A549 (cell line): Measurements from ENCODE around the gene MRTO4. TPM values are rescaled to one million over a fixed set of nuclear protein-coding genes. Genes with fewer than 3 reads are reported as not detected.

Experiments used
- ATAC-seq, 2 experiments: fragments of 200-7000 bp in 1 of 2; fragments of >200 bp in 1 of 2; cut with Nextera tagmentation in 1 of 2; cut with Tn5 transposase in 1 of 2; 3 replicates each; pipeline versions ENCODE4 v1.8.0 to v1.9.1; 2018 to 2020; ENCODE audit warnings: mild to moderate bottlenecking in 1 of 2, moderate library complexity in 1 of 2
- CTCF ChIA-PET: fragments of 300-600 bp; sonication (Branson Sonifier 250); formaldehyde crosslinking; extraction: SDS; loops from one replicate; lab custom pipeline; 2021; ENCODE audit warnings: antibody characterized with exemption, inconsistent platforms; lab: Yijun Ruan, JAX
- POLR2A ChIA-PET: fragments of 350-600 bp; formaldehyde crosslinking; extraction: SDS; loops from one replicate; lab custom pipeline; 2021; ENCODE audit warnings: antibody characterized with exemption, inconsistent platforms; lab: Yijun Ruan, JAX
- DNase-seq, 2 experiments: peaks; one replicate each; pipeline versions ENCODE4 v3.0.0 to v3.0.0-alpha.2; 2011 to 2016; ENCODE audit warnings: low read depth in 1 of 2, low spot score in 1 of 2
- FAIRE-seq: peaks from 2 replicates; lab custom pipeline; 2011; peaks lifted over from hg19 to GRCh38; lab: Jason Lieb, UNC
- H3K27ac ChIP-seq, 2 experiments: fragments of >200 bp; sonication (Bioruptor Twin); formaldehyde crosslinking; 3 replicates each; pipeline ENCODE4 v1.5.1; 2016 to 2017
- H3K4me1 ChIP-seq: fragments of >200 bp; sonication (Bioruptor Twin); formaldehyde crosslinking; 3 replicates; pipeline ENCODE4 v1.6.1; 2016
- H3K4me2 ChIP-seq: fragments of >200 bp; sonication (Bioruptor Twin); formaldehyde crosslinking; 3 replicates; pipeline ENCODE4 v1.6.1; 2016
- H3K4me3 ChIP-seq: fragments of >200 bp; sonication (Bioruptor Twin); formaldehyde crosslinking; 3 replicates; pipeline ENCODE4 v1.5.1; 2016
- H3K9me3 ChIP-seq: fragments of >200 bp; sonication (Bioruptor Twin); formaldehyde crosslinking; 3 replicates; pipeline ENCODE4 v1.6.1; 2016
- CBX2 ChIP-seq: fragments of 200-600 bp; sonication (generic); IDR thresholded peaks from 2 replicates; pipeline ENCODE4 v1.6.1; 2016; ENCODE audit warnings: low read depth, mild to moderate bottlenecking, borderline replicate concordance
- CBX8 ChIP-seq: fragments of 200-600 bp; sonication (generic); IDR thresholded peaks from 2 replicates; pipeline ENCODE4 v1.6.1; 2016
- CHD2 ChIP-seq: fragments of 150-350 bp; IDR thresholded peaks from 2 replicates; pipeline ENCODE4 v1.6.1; 2014; ENCODE audit warnings: low read length; ENCODE audit not compliant: partially characterized antibody
- CHD4 ChIP-seq: fragments of 200-600 bp; sonication (generic); IDR thresholded peaks from 2 replicates; pipeline ENCODE4 v1.6.1; 2016; ENCODE audit warnings: antibody characterized with exemption, mild to moderate bottlenecking, borderline replicate concordance
- EHF ChIP-seq: fragments of 250-450 bp; sonication (Bioruptor Pico); IDR thresholded peaks from 2 replicates; pipeline ENCODE4 v1.5.0; 2020; ENCODE audit warnings: mild to moderate bottlenecking
- EP300 ChIP-seq, 2 experiments: fragments of >200 bp; sonication (Bioruptor Twin); formaldehyde crosslinking; IDR thresholded peaks; 2 replicates in 1 of 2; 3 replicates in 1 of 2; pipeline ENCODE4 v1.6.1; 2016 to 2017
- FOSL2 ChIP-seq, 2 experiments: fragments of 450-650 bp in 1 of 2; fragments of >200 bp in 1 of 2; sonication (Bioruptor Twin) in 1 of 2; formaldehyde crosslinking; IDR thresholded peaks; 2 replicates each; pipeline versions ENCODE4 v1.5.0 to v1.6.1; 2016 to 2020; ENCODE audit warnings: mild to moderate bottlenecking in 1 of 2, moderate library complexity in 1 of 2
- HES2 ChIP-seq: fragments of >200 bp; sonication (Bioruptor Twin); formaldehyde crosslinking; IDR thresholded peaks from 2 replicates; pipeline ENCODE4 v1.6.1; 2016
- HEYL ChIP-seq: fragments of 250-450 bp; sonication (Bioruptor Pico); IDR thresholded peaks from 2 replicates; pipeline ENCODE4 v1.8.0; 2021; ENCODE audit warnings: mild to moderate bottlenecking, moderate library complexity
- HMGXB4 ChIP-seq: fragments of 250-450 bp; sonication (Bioruptor Pico); IDR thresholded peaks from 2 replicates; pipeline ENCODE4 v1.5.0; 2021; ENCODE audit warnings: mild to moderate bottlenecking, moderate library complexity, borderline replicate concordance
- JUN ChIP-seq, 2 experiments: fragments of >200 bp; sonication (Bioruptor Twin); formaldehyde crosslinking; IDR thresholded peaks; 2 replicates in 1 of 2; 3 replicates in 1 of 2; pipeline ENCODE4 v1.6.1; 2016 to 2017
- JUNB ChIP-seq: fragments of >200 bp; sonication (Bioruptor Twin); formaldehyde crosslinking; IDR thresholded peaks from 2 replicates; pipeline ENCODE4 v1.6.1; 2016
- MAFK ChIP-seq: fragments of 450-650 bp; IDR thresholded peaks from 2 replicates; pipeline ENCODE4 v1.6.1; 2014; ENCODE audit not compliant: partially characterized antibody
- MYC ChIP-seq: IDR thresholded peaks from 2 replicates; pipeline ENCODE4 v1.6.1; 2012; ENCODE audit warnings: mild to moderate bottlenecking, inconsistent platforms, low read length, improper control_type of control experiment, borderline replicate concordance
- NR3C1 ChIP-seq: fragments of >200 bp; sonication (Bioruptor Twin); formaldehyde crosslinking; IDR thresholded peaks from 3 replicates; pipeline ENCODE4 v1.6.1; 2017
- POLR2A ChIP-seq: IDR thresholded peaks from 2 replicates; pipeline ENCODE4 v1.6.1; 2012; ENCODE audit warnings: mild to moderate bottlenecking, low read length
- POLR2AphosphoS2 ChIP-seq: conservative IDR thresholded peaks from 2 replicates; pipeline ENCODE4 v1.6.1; 2012; ENCODE audit warnings: low read length, improper control_type of control experiment, inconsistent platforms
- RCOR1 ChIP-seq: fragments of 150-350 bp; IDR thresholded peaks from 2 replicates; pipeline ENCODE4 v1.6.1; 2014; ENCODE audit warnings: antibody characterized with exemption, low read length, low read depth
- RFX5 ChIP-seq: fragments of 450-650 bp; IDR thresholded peaks from 2 replicates; pipeline ENCODE4 v1.7.1; 2014; ENCODE audit warnings: antibody characterized with exemption, mild to moderate bottlenecking, moderate library complexity
- SREBF2 ChIP-seq: fragments of 450-650 bp; IDR thresholded peaks from 2 replicates; pipeline ENCODE4 v1.6.1; 2014; ENCODE audit warnings: mild to moderate bottlenecking, moderate library complexity
- ZSCAN20 ChIP-seq: fragments of 250-450 bp; sonication (Bioruptor Pico); IDR thresholded peaks from 2 replicates; pipeline ENCODE4 v1.8.0; 2022; ENCODE audit warnings: mild to moderate bottlenecking, moderate library complexity
- WGBS: methylation state at CpG from one replicate; pipeline ENCODE4 v1.1.6; 2017; ENCODE audit errors: missing lambda C conversion rate; 5-methylcytosine and 5-hydroxymethylcytosine counted together
- polyA plus RNA-seq, 4 experiments: library from polyadenylated mRNA; depleted of rRNA in 3 of 4; stranded (reverse); fragments of >200 nt; fragmentation: RNase III in 1 of 4; extraction: RNeasy Plus Mini Kit Qiagen cat#74134 plus additional on column Dnase treatment in 1 of 4; gene quantifications; 2 replicates in 3 of 4; 3 replicates in 1 of 4; pipeline ENCODE4 v1.2.3, GENCODE V29; 2011 to 2017
- TF ChIP-seq, protein P1 (sequence below): fragments of 200-600 bp; sonication (generic); IDR thresholded peaks from 2 replicates; pipeline ENCODE4 v1.6.1; 2016; ENCODE audit warnings: antibody characterized with exemption, mild to moderate bottlenecking, moderate library complexity
- TF ChIP-seq, protein P2 (sequence below): fragments of 150-350 bp; IDR thresholded peaks from 2 replicates; pipeline ENCODE4 v1.6.1; 2014; ENCODE audit warnings: low read depth, mild to moderate bottlenecking, low read length

MRTO4 gene
- polyA plus RNA-seq, 2 of the 4 experiments (the other 2 are of a cell fraction): 61.7 to 66.4 TPM

DNA sequence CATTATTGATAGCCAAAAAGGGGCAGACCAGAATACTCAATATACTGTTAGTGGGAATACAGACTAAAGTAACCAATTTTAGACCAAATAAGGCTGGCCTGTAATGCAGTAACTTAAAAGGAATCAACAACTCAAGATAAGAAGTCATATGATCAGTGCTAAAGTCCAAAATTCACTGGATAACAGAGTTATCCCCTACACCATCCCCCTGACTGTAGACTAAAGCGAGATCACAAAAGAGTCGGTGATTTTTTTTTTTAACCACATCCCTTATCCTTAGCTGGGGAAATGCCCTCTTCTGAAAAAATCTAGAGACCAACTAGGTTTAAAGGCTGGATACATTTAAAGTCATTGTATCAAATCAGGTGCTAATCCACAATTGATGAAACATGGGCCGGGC is 49.2 kb upstream of the MRTO4 start:
- H3K27ac ChIP-seq: no peak overlapping the region
- H3K4me1 ChIP-seq: peaks cover 37% of the 10 kb centered on the region
- 0 out of 3 replicates have a peak overlapping the region, but pooled peaks have one; percentile 31 for H3K4me2 ChIP-seq
- FAIRE-seq (no peak), ATAC-seq (no peak), DNase-seq (no peak)
- TF ChIP-seq, protein P1, sequence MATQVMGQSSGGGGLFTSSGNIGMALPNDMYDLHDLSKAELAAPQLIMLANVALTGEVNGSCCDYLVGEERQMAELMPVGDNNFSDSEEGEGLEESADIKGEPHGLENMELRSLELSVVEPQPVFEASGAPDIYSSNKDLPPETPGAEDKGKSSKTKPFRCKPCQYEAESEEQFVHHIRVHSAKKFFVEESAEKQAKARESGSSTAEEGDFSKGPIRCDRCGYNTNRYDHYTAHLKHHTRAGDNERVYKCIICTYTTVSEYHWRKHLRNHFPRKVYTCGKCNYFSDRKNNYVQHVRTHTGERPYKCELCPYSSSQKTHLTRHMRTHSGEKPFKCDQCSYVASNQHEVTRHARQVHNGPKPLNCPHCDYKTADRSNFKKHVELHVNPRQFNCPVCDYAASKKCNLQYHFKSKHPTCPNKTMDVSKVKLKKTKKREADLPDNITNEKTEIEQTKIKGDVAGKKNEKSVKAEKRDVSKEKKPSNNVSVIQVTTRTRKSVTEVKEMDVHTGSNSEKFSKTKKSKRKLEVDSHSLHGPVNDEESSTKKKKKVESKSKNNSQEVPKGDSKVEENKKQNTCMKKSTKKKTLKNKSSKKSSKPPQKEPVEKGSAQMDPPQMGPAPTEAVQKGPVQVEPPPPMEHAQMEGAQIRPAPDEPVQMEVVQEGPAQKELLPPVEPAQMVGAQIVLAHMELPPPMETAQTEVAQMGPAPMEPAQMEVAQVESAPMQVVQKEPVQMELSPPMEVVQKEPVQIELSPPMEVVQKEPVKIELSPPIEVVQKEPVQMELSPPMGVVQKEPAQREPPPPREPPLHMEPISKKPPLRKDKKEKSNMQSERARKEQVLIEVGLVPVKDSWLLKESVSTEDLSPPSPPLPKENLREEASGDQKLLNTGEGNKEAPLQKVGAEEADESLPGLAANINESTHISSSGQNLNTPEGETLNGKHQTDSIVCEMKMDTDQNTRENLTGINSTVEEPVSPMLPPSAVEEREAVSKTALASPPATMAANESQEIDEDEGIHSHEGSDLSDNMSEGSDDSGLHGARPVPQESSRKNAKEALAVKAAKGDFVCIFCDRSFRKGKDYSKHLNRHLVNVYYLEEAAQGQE: no peak
- no peak for TF ChIP-seq FOSL2 (IDR thresholded peaks at IDR 0.05)
- TF ChIP-seq FOSL2 (CRISPR knock-in tag; IDR thresholded peaks at IDR 0.05): no peak
- TF ChIP-seq RFX5: no peak
- no peak for TF ChIP-seq NR3C1
- TF ChIP-seq, protein P2, sequence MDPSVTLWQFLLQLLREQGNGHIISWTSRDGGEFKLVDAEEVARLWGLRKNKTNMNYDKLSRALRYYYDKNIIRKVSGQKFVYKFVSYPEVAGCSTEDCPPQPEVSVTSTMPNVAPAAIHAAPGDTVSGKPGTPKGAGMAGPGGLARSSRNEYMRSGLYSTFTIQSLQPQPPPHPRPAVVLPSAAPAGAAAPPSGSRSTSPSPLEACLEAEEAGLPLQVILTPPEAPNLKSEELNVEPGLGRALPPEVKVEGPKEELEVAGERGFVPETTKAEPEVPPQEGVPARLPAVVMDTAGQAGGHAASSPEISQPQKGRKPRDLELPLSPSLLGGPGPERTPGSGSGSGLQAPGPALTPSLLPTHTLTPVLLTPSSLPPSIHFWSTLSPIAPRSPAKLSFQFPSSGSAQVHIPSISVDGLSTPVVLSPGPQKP: no peak
- no peak overlapping the region for H3K4me3 ChIP-seq
- ChIA-PET POLR2A (no interaction called here), CTCF (interaction anchor here (1.3 kb wide), 1 partner anchor 289 kb away, joined by 4 read pairs; no protein-coding TSS in a partner anchor)
- WGBS: 90% methylated on average over 3 of the region's 3 CpGs
- no peaks in the 10 kb centered on the region for H3K9me3 ChIP-seq

- 24% methylated on average over 2 of the region's 2 CpGs for WGBS
- H3K4me2 ChIP-seq: peak overlapping the region; percentile 31
- peak in 1 of 2 experiments; percentile 40 for DNase-seq
- TF ChIP-seq CHD2 (no peak), EP300 (IDR thresholded peaks at IDR 0.05) (no peak), JUNB (no peak), MAFK (no peak), CHD4 (no peak), SREBF2 (no peak), HES2 (no peak), CBX8 (no peak), MYC (no peak), ZSCAN20 (CRISPR knock-in tag) (no peak), EHF (CRISPR knock-in tag) (no peak), HEYL (CRISPR knock-in tag) (no peak), HMGXB4 (CRISPR knock-in tag) (no peak), RCOR1 (no peak), POLR2AphosphoS2 (no peak), CBX2 (no peak), POLR2A (no peak), JUN (IDR thresholded peaks at IDR 0.05) (no peak)
- H3K27ac ChIP-seq: 0 out of 6 replicates have a peak overlapping the region, but pooled peaks of 1 of the 2 experiments have one; percentile 10
- peaks cover 38% of the 10 kb centered on the region for H3K4me1 ChIP-seq
- CTCF ChIA-PET: interaction anchor here (1.3 kb wide), 1 partner anchor 290 kb away, joined by 4 read pairs; no protein-coding TSS in a partner anchor
- H3K9me3 ChIP-seq: no peaks in the 10 kb centered on the region
- POLR2A ChIA-PET: no interaction called here
- FAIRE-seq: no peak
- peak in 1 of 2 experiments; percentile 64; a peak in 4 of 6 replicates for ATAC-seq
- H3K4me3 ChIP-seq: no peak overlapping the region
Observed at GRCh38 chr1:19203440-19203839, 48.2 kb upstream of the MRTO4 start.
